GM10248 (cell line): ENCODE data around the gene CCDC138.

Experiments used
- CTCF ChIA-PET: fragments of 300-600 bp; sonication (Branson Sonifier 250); formaldehyde crosslinking; extraction: SDS; loops from one replicate; lab custom pipeline; 2021; ENCODE audit warnings: antibody characterized with exemption; lab: Yijun Ruan, JAX
- POLR2A ChIA-PET: fragments of 350-650 bp; sonication (Branson Sonifier 250); formaldehyde crosslinking; extraction: SDS; loops from one replicate; lab custom pipeline; 2020; ENCODE audit warnings: antibody characterized with exemption; lab: Yijun Ruan, JAX
- DNase-seq: peaks from one replicate; pipeline ENCODE4 v3.0.0; 2012; ENCODE audit errors: extremely low spot score
- TF ChIP-seq, protein P1 (sequence below): IDR thresholded peaks from 2 replicates; pipeline ENCODE4 v1.5.1; 2012; ENCODE audit warnings: mild to moderate bottlenecking, low read depth; ENCODE audit errors: extremely low read depth, missing control alignments, control extremely low read depth

The CCDC138 gene

DNA sequence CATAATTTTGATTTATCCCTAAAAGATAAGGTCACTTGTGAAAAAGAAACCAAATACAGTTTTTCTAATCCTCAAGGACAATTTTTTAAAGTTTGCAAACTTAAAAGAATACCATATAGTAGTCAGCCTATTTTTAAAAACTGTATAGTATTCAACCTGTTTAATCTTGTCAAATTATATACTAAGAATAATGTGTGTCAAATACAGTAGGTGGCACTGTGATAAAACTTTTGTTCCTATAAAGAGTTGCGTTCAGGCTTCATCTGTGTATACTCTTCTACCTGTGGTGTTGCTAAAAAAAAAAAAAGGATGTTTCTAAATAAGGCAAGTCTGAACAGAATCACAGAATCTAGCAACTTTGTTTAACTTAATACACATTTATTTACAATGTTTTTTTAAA, 68.6 kb downstream of the CCDC138 start:
- TF ChIP-seq, protein P1, sequence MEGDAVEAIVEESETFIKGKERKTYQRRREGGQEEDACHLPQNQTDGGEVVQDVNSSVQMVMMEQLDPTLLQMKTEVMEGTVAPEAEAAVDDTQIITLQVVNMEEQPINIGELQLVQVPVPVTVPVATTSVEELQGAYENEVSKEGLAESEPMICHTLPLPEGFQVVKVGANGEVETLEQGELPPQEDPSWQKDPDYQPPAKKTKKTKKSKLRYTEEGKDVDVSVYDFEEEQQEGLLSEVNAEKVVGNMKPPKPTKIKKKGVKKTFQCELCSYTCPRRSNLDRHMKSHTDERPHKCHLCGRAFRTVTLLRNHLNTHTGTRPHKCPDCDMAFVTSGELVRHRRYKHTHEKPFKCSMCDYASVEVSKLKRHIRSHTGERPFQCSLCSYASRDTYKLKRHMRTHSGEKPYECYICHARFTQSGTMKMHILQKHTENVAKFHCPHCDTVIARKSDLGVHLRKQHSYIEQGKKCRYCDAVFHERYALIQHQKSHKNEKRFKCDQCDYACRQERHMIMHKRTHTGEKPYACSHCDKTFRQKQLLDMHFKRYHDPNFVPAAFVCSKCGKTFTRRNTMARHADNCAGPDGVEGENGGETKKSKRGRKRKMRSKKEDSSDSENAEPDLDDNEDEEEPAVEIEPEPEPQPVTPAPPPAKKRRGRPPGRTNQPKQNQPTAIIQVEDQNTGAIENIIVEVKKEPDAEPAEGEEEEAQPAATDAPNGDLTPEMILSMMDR = peak; percentile 23
- POLR2A ChIA-PET = no interaction called here
- CTCF ChIA-PET = interaction anchor here (0.8 to 1.7 kb wide), 3 partner anchors 11 to 318 kb away, joined by 3 to 9 read pairs (median 4); no protein-coding TSS in a partner anchor
- DNase-seq = no peak

DNA sequence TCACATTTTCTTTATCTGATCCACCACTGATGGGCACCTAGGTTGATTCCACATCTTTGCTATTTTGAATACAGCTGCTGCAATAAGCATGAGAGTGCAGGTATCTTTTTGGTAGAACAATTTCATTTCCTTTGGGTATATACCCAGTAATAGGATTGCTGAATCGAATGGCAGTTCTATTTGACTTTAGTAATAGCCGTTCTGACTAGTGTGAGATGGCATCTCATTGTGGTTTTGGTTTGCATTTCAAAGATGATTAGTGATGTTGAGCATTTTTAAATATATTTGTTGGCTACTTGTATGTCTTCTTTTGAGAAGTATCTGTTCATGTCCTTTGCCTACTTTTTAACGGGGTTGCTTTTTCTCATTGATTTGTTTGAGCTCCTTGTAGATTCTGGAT, 72.3 kb downstream of the CCDC138 start:
- ChIA-PET POLR2A (no interaction called here), CTCF (no interaction called here)
- TF ChIP-seq, protein P1 = no peak
- DNase-seq = no peak

DNA sequence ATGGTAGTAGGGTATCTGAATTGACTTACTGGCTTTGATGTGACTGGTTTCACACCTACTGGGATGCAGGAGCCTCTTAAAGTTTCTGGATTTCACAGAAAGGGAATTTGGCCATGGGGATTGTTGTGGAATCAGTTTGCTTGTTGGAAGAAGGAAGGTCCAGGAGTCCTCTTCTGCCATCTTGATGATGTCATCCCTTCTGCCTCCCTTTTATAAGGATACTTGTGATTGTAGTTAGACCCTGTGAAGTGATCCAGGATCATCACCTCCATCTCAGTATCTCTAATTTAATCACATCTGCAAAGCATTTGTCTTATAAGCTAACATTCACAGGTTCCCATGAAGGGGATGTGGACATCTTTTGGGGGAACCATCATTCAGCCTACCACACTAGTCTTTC, 79.5 kb downstream of the CCDC138 start:
- no peak for DNase-seq
- POLR2A ChIA-PET = no interaction called here
- TF ChIP-seq, protein P1 = no peak
- CTCF ChIA-PET = interaction anchor here (1.1 to 1.2 kb wide), 2 partner anchors 9 to 10 kb away, joined by 4 read pairs; no protein-coding TSS in a partner anchor

- ChIA-PET POLR2A (no interaction called here), CTCF (interaction anchor here (1.2 to 2.9 kb wide), 4 partner anchors 11 to 26 kb away, joined by 3 to 9 read pairs (median 4); no protein-coding TSS in a partner anchor)
- DNase-seq = no peak
- TF ChIP-seq, protein P1 = no peak
Measured at GRCh38 chr2:108868911-108869310, 82.3 kb downstream of the CCDC138 start.

GRCh38 chr2:108869542-108869941, 83.0 kb downstream of the CCDC138 start:
- ChIA-PET CTCF (interaction anchor here (0.7 to 2.9 kb wide), 4 partner anchors 12 to 25 kb away, joined by 3 to 9 read pairs (median 3); no protein-coding TSS in a partner anchor), POLR2A (no interaction called here)
- TF ChIP-seq, protein P1 = no peak
- no peak for DNase-seq

- ChIA-PET CTCF (interaction anchor here (0.7 to 2.9 kb wide), 4 partner anchors 13 to 25 kb away, joined by 3 to 9 read pairs (median 3); no protein-coding TSS in a partner anchor), POLR2A (no interaction called here)
- no peak for DNase-seq
- TF ChIP-seq, protein P1 = no peak
Measured at GRCh38 chr2:108870069-108870644, 83.6 kb downstream of the CCDC138 start.
